ENCODE measurements around the gene KCND3.

DNA sequence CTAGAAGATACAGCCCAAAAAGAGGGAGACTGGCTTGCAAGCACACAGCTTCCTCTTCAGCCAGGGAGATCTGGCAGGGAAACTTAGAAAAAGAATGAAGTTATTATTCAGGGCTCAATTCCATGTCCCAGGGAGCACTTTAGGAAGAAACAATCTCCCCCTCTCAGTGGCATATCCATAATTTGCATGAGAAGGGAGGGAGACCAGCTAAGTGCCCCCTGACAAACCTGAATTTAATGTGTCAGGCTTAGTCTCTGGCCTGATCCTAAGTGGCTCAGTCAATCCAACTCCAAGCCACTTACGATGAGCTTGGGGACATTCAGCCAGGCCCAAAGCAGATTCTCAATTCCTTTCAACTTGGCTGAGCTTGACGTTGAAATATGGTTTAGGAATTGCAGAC is 17.7 kb upstream of the KCND3 start:
- TF ChIP-seq, protein P1, sequence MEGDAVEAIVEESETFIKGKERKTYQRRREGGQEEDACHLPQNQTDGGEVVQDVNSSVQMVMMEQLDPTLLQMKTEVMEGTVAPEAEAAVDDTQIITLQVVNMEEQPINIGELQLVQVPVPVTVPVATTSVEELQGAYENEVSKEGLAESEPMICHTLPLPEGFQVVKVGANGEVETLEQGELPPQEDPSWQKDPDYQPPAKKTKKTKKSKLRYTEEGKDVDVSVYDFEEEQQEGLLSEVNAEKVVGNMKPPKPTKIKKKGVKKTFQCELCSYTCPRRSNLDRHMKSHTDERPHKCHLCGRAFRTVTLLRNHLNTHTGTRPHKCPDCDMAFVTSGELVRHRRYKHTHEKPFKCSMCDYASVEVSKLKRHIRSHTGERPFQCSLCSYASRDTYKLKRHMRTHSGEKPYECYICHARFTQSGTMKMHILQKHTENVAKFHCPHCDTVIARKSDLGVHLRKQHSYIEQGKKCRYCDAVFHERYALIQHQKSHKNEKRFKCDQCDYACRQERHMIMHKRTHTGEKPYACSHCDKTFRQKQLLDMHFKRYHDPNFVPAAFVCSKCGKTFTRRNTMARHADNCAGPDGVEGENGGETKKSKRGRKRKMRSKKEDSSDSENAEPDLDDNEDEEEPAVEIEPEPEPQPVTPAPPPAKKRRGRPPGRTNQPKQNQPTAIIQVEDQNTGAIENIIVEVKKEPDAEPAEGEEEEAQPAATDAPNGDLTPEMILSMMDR (conservative IDR thresholded peaks at IDR 0.05) = no peak
- no peak for TF ChIP-seq EZH2 (IDR thresholded peaks at IDR 0.05; ENCODE audit: low read depth)

Measured in PC-9 (cell line).